ENCODE measurements around the gene STAP2.

Gene STAP2

DNA sequence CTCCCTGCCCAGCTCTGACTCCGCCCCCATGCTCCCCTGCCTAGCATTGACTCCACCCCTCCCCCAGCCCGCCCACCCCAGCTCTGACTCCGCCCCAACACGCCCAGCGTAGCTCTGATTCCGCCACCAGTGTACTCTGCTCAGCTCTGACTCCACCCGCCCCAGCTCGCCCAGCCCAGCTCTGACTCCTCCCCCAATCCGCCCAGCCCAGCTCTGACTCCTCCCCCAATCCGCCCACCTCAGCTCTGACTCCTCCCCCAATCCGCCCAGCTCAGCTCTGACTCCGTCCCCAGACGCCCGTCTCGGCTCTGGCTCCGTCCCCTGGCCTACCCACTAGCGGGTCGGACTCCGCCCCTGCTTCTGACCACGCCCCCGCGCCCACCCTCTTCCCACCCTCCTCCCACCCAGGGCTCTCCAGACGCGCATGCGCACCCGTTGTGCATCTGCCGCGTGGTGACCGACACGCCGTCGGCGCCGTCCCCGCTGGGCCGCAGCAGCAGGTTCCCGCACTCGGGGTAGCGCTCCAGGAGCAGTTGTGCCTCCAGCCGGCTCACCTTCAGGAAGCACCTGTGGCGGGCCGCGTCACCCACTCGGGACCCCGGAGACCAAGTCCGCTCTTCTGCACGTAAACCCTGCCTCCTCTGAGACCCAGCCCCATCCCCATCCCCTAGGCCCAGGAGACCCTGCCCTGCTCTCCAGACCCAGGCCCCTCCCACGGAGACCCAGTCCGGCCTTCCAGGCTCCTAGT lies 10.2 kb downstream of the STAP2 start:
- peak; percentile 71 for DNase-seq (ENCODE audit: low read depth, low spot score)

DNA sequence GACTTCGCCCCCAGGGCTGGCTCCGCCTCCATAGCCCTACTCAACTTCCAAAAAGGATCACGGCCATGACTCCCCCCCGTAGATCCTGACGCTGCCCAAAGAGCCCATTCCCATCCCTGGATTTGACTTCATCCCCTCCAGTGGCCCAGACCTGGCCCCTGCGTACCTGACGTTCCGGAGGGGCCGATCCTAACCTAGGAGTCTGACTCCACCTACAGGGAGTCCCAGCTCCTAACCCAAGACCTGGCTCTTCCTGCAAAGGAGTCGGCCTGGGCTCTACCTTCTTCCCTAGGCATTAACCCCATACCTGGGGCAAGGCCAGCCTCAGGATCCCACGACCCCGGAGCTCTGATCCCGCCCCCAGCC lies 10.8 kb downstream of the STAP2 start:
- DNase-seq (ENCODE audit: low read depth, low spot score): no peak

DNA sequence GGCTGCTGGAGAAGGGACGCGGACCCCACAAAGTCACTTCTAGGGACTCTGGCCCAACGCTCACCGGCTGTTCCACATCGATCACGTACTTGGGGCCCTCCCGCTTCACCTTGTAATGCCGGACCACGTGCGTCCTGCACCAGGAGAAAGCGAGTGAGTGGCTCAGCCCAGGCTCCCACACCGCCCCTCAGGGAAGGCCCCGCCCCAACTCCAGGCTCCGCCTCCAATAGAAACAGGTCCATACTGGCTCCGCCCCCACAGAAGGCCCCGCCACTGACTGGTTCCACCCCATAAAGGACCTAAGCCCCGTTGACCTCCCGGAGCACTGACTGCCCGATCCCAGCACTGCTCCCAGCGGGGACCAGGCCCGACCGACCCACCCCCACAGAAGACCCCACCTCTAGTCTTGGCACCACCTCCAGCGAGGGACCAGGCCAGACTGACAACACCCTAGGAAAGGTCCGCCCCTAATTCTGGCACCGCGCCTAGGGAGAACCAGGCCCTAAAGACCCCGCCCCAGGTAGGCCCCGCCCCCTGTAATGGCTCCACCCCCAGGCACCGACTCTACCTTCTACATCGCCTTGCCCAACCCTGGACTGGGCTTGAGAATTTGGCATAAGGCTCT lies 11.3 kb downstream of the STAP2 start:
- no peak for DNase-seq (ENCODE audit: low read depth, low spot score)

DNA sequence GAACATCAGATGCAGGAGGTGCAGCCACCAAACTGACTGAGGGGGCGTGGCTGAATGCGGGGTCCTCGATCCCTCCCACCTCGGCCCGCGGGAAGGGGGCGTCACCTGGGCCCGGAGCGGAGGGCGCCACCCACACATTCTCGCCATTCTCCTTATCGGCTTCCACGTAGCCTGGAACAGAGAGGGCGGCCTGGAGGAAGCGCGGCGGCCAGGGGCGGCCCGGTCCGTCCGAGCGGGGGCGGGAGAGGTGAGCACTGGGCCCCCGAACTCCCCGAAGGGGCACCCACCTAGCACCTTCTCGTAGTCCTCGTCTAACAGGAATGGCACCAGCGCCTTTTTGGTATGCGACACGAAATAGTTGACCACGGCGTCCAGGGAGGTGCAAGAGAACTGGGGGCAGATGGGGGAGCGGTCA lies 11.8 kb downstream of the STAP2 start:
- DNase-seq (ENCODE audit: low read depth, low spot score): no peak

- DNase-seq (ENCODE audit: low read depth, low spot score): no peak
Measured at GRCh38 chr19:4326215-4326836, 12.3 kb downstream of the STAP2 start.

- no peak for DNase-seq (ENCODE audit: low read depth, low spot score)
Measured at GRCh38 chr19:4324228-4324627, 14.4 kb downstream of the STAP2 start.

- DNase-seq (ENCODE audit: low read depth, low spot score): no peak
Measured at GRCh38 chr19:4323692-4324091, 14.9 kb downstream of the STAP2 start.

DNA sequence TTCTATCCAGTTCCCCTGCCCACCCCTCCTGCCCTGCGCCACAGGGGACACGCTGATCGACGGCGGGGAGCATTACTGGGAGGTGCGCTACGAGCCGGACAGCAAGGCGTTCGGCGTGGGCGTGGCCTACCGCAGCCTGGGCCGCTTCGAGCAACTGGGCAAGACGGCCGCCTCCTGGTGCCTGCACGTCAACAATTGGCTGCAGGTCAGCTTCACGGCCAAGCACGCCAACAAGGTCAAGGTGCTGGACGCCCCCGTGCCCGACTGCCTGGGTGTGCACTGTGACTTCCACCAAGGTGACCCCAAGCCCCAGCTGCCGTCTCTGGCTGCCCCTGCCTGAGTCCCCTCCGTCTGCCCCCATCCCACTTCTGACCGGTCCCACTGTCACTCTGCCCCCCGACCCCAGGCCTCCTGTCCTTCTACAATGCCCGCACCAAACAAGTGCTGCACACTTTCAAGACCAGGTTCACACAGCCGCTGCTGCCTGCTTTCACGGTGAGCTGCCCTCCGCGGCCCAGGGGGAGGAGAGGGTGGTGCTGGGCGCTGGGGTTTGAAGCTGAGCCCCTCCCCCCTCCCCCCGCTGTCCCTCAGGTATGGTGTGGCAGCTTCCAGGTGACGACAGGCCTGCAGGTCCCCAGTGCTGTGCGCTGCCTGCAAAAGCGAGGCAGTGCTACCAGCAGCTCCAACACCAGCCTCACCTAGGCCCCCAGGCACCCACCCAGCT lies 15.5 kb downstream of the STAP2 start:
- DNase-seq (ENCODE audit: low read depth, low spot score): no peak

- DNase-seq (ENCODE audit: low read depth, low spot score): no peak
Measured at GRCh38 chr19:4320419-4320818, 18.2 kb downstream of the STAP2 start.

GRCh38 chr19:4319067-4319718 lies 19.4 kb downstream of the STAP2 start:
- DNase-seq (ENCODE audit: low read depth, low spot score): no peak

- no peak for DNase-seq (ENCODE audit: low read depth, low spot score)
Measured at GRCh38 chr19:4318460-4318859, 20.2 kb downstream of the STAP2 start.

GRCh38 chr19:4316956-4317355 lies 21.7 kb downstream of the STAP2 start:
- DNase-seq (ENCODE audit: low read depth, low spot score): no peak

DNA sequence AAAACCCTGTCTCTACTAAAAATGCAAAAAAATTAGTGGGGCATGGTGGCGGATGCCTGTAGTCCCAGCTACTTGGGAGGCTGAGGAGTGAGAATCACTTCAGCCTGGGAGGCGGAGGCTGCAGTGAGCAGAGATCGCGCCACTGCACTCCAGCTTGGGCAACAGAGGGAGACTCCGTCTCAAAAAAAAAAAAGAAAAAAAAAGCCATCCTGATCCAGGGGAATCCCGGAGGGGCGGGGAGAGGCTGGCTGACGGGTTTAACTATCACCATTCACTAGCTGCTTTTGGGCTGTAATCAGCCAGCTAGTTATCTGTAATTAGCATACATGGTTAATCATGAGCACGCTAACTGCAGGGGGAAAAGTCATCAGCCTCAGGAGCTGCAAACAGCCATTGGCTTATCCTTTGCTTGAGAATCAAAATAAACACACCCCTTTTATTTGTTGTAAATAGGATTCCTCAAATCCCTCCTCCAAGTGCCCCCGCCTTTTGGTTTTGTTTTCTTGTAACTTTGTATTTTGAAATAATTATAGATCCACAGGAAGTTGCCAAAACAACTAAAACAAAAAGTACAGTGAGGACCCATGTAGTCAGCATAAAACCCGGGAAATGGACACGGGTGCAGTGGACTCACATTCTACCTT lies 24.7 kb downstream of the STAP2 start:
- no peak for DNase-seq (ENCODE audit: low read depth, low spot score)

- no peak for DNase-seq (ENCODE audit: low read depth, low spot score)
Measured at GRCh38 chr19:4310247-4311121, 28.1 kb downstream of the STAP2 start.

DNA sequence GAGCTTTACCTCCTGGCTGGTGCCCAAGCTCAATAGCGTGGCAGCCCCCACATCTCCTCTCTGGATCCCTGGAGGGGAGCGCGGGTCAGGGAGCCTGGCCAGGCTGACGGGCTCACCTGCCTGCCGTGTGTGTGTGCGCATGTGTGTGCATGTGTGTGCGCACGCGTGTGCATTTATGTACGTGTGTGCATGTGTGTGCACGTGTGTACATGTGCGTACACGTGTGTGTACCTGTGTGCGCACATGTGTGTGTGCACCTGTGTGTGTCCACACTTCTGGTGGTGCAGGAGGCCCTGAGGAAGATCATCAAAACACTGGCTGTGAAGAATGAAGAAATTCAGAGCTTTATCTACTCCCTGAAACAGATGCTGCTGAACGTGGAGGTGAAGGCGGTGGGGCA lies 33.0 kb downstream of the STAP2 start:
- DNase-seq (ENCODE audit: low read depth, low spot score): no peak

- no peak for DNase-seq (ENCODE audit: low read depth, low spot score)
Measured at GRCh38 chr19:4305257-4305612, 33.4 kb downstream of the STAP2 start.

- DNase-seq (ENCODE audit: low read depth, low spot score): no peak
Measured at GRCh38 chr19:4304538-4305256, 33.9 kb downstream of the STAP2 start, which contains the start of gene FSD1. TSS of gene FSD1 (plus strand) at chr19:4304598. CDS start at chr19:4304747, 149 bp downstream.

DNA sequence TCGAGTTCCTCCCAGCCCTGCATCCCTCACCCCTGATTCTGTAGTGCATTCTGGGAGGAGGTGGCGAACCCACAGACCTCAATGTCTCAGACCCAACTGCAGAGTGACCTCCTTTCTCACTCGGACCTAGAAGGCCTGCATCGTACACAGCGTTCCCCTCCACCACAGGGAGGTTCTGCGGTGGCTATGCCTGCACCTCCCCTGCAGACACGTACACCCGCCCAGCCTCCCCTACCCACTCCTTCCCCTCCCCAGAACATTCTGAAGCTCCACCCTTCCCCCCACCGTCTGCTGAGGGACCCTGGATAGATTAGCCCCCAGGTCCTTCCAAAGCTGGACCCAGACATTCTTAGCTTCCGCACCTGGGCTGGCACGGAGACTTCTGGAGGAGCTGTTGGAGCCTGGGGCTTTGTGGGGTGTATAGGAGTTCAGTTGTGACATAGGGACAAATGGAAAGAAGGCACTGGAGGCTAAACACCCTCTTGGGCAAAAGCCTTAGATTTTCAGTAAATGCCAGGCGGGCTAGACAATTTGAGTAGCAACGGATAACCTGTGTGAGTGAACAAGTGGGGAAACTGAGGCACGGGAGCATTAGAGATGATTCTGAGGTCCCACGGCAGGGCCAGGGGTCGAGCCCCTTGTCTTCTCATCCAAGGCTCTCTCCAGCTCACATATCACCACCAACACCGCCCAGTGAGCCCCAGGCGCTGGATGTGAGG lies 34.6 kb downstream of the STAP2 start:
- DNase-seq (ENCODE audit: low read depth, low spot score): no peak

GRCh38 chr19:4302243-4302640 lies 36.4 kb downstream of the STAP2 start, which contains the start of gene TMIGD2:
TSS of gene TMIGD2 (minus strand) at chr19:4302389. CDS start at chr19:4302385, 4 bp downstream.
- DNase-seq (ENCODE audit: low read depth, low spot score): no peak
